ENCODE measurements around the gene GRM3. TPM values are rescaled to one million over a fixed set of nuclear protein-coding genes. Genes with fewer than 3 reads are reported as not detected.

GRM3 gene
- total RNA-seq, 2 experiments from 2014 or later, result not detected

- no peaks in the 10 kb centered on the region for H3K36me3 Mint-ChIP-seq
- H3K4me1 Mint-ChIP-seq, result no peaks in the 10 kb centered on the region
- H3K27me3 Mint-ChIP-seq, result no peaks in the 10 kb centered on the region
- H3K9me3 Mint-ChIP-seq, result no peaks in the 10 kb centered on the region
- H3K27ac Mint-ChIP-seq, result no peak overlapping the region
- H3K4me3 Mint-ChIP-seq, result no peak overlapping the region
- DNase-seq, result no peak
These were observed 20.8 kb downstream of the GRM3 start for GRCh38 chr7:86664486-86664885.

DNA sequence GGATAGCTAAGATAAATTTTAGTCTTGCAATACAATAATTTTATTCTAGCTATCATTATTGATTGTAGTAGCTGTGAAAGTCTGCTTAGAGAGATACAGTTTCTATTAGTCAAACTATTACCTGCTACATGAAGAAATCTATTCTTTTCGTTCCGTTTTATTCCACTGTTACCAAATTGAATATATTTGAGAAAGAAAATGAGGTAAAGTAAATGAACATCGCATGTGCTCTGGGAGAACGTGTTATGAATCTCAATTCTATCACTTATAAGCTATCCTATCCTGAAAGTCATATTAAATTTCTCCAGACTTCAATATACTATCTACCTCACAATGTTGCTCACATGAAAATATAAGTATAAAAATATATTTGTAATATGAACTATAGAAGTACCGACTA is 21.3 kb downstream of the GRM3 start:
- H3K9me3 Mint-ChIP-seq, result no peaks in the 10 kb centered on the region
- H3K27ac Mint-ChIP-seq, result no peak overlapping the region
- H3K36me3 Mint-ChIP-seq, result no peaks in the 10 kb centered on the region
- H3K27me3 Mint-ChIP-seq, result no peaks in the 10 kb centered on the region
- no peak overlapping the region for H3K4me3 Mint-ChIP-seq
- DNase-seq, result no peak
- H3K4me1 Mint-ChIP-seq, result no peaks in the 10 kb centered on the region

DNA sequence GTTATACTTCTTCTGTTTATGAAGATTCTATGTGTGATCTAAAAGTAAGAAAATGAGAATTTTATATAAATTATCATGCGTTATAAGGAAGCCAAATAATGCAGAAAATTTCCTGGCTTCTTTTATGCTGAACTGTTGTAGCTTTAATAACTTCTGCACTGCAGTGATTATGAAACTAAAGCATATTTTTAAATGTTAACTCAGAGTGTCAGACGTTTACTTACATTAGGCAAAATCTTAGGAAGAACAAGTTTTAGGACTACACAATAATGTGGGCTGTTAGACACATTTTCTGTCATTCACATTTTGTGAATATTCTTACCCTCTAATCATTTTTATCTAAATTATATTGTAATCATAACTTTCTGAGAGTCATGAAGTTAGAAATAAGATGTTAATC is 22.0 kb downstream of the GRM3 start:
- Mint-ChIP-seq H3K9me3 (no peaks in the 10 kb centered on the region), H3K36me3 (no peaks in the 10 kb centered on the region), H3K27me3 (no peaks in the 10 kb centered on the region), H3K27ac (no peak overlapping the region), H3K4me3 (no peak overlapping the region), H3K4me1 (no peaks in the 10 kb centered on the region)
- no peak for DNase-seq

DNA sequence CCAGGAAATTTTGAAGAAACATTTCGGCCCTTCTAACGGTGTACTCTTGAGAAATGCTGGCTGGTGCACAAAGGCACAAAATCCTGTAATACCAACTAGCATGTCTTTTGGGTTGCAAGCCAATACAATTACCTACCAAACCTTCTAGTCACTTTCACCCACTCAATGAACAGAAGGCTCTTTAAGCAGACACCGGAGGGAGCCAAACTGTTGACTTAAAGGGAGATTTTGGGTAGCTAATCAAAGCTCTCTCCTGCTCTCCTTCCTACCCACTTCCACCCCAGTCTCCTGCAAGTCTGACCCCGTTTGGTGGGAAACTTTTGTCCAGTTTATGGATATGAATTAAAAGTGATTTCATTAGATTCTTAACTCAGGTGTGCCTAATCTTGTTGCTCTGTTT is 24.0 kb downstream of the GRM3 start:
- no peaks in the 10 kb centered on the region for H3K36me3 Mint-ChIP-seq
- H3K27me3 Mint-ChIP-seq, result no peaks in the 10 kb centered on the region
- H3K9me3 Mint-ChIP-seq, result no peaks in the 10 kb centered on the region
- H3K4me3 Mint-ChIP-seq, result no peak overlapping the region
- no peak for DNase-seq
- H3K4me1 Mint-ChIP-seq, result no peaks in the 10 kb centered on the region
- H3K27ac Mint-ChIP-seq, result no peak overlapping the region

DNA sequence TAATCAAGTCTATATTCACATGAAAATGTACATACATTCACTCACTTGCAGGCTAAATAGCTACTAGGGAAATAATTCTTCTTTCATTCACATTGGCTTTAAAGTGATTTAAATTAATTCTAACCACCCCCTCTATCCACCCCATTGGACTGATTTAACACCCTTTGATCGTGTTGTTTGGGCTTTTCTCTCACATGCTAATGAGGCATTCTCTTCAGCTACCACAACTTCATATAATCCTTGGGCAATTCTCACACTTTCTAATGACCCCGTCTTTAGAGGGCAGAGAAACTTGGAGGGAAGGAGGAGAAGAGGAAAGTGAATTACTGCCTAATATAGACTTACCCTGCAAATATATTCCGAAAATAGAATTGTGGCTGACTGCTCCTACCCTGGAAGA is 24.6 kb downstream of the GRM3 start:
- Mint-ChIP-seq H3K27me3 (no peaks in the 10 kb centered on the region), H3K4me3 (no peak overlapping the region), H3K27ac (no peak overlapping the region), H3K4me1 (no peaks in the 10 kb centered on the region), H3K9me3 (no peaks in the 10 kb centered on the region), H3K36me3 (no peaks in the 10 kb centered on the region)
- no peak for DNase-seq

- H3K36me3 Mint-ChIP-seq, result no peaks in the 10 kb centered on the region
These were observed 44.1 kb downstream of the GRM3 start for GRCh38 chr7:86687831-86688230.

GRCh38 chr7:86689363-86689762 is 45.7 kb downstream of the GRM3 start:
- no peaks in the 10 kb centered on the region for H3K9me3 Mint-ChIP-seq
- H3K27ac Mint-ChIP-seq, result no peak overlapping the region

More at GRCh38 chr7:86687831-86688230, 44.1 kb downstream of the GRM3 start:
- Mint-ChIP-seq H3K27me3 (no peaks in the 10 kb centered on the region), H3K27ac (no peak overlapping the region), H3K9me3 (no peaks in the 10 kb centered on the region), H3K4me1 (no peaks in the 10 kb centered on the region), H3K4me3 (no peak overlapping the region)
- no peak for DNase-seq

DNA sequence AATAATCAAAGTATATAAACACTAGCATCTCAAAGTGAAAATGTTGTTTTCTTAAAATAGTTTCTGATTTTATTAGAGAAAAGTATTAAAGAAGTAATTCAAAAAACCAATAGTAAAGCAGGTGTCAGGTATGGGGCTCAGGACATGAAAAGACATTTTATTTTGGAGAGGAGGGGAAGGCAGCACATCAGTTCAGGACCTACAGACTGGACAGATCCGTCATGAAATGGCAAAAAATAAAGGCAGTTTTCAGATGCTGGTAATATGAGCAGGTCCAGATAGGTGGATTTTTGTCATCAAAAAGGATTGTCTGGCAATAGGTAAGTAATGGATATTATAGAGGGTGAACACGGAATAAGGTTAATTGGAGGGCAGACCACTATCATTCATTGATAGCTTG is 49.0 kb downstream of the GRM3 start:
- no peaks in the 10 kb centered on the region for H3K27me3 Mint-ChIP-seq
- no peaks in the 10 kb centered on the region for H3K36me3 Mint-ChIP-seq
- no peak for DNase-seq
- H3K4me1 Mint-ChIP-seq, result no peaks in the 10 kb centered on the region
- H3K4me3 Mint-ChIP-seq, result no peak overlapping the region
- no peak overlapping the region for H3K27ac Mint-ChIP-seq
- H3K9me3 Mint-ChIP-seq, result no peaks in the 10 kb centered on the region

More at GRCh38 chr7:86689363-86689762, 45.7 kb downstream of the GRM3 start:
- H3K27me3 Mint-ChIP-seq, result no peaks in the 10 kb centered on the region
- H3K4me3 Mint-ChIP-seq, result no peak overlapping the region
- DNase-seq, result no peak
- H3K36me3 Mint-ChIP-seq, result no peaks in the 10 kb centered on the region
- H3K4me1 Mint-ChIP-seq, result no peaks in the 10 kb centered on the region

GRCh38 chr7:86706406-86706805 is 62.7 kb downstream of the GRM3 start:
- H3K9me3 Mint-ChIP-seq, result no peaks in the 10 kb centered on the region
- no peak overlapping the region for H3K4me3 Mint-ChIP-seq
- no peaks in the 10 kb centered on the region for H3K36me3 Mint-ChIP-seq
- no peaks in the 10 kb centered on the region for H3K27me3 Mint-ChIP-seq
- H3K27ac Mint-ChIP-seq, result no peak overlapping the region
- no peak for DNase-seq
- no peaks in the 10 kb centered on the region for H3K4me1 Mint-ChIP-seq

- H3K4me3 Mint-ChIP-seq, result no peak overlapping the region
- DNase-seq, result no peak
- H3K27ac Mint-ChIP-seq, result no peak overlapping the region
- no peaks in the 10 kb centered on the region for H3K4me1 Mint-ChIP-seq
- peaks cover 3% of the 10 kb centered on the region for H3K27me3 Mint-ChIP-seq
- no peaks in the 10 kb centered on the region for H3K36me3 Mint-ChIP-seq
- no peaks in the 10 kb centered on the region for H3K9me3 Mint-ChIP-seq
These were observed 64.4 kb downstream of the GRM3 start for GRCh38 chr7:86708031-86708680.

DNA sequence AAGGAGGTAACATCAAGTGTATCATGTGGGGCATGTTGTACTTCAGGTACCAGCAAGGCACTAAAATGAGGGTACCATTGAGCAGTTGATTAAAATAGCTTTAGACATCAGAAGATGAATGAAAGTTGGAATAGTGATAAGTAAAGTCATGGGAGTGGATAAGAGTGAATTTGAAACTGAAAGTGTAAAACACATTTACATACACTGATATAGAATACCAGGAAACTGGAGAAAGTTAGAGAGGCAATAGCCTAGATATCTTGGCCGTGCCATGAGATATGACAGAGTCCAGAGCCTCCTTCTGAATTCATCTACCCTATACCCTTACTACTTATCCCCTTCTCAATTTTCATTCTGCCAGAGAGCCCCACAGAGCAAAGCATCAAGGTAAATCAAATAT is 76.6 kb downstream of the GRM3 start:
- H3K4me3 Mint-ChIP-seq, result no peak overlapping the region
- H3K36me3 Mint-ChIP-seq, result no peaks in the 10 kb centered on the region
- no peaks in the 10 kb centered on the region for H3K4me1 Mint-ChIP-seq
- no peaks in the 10 kb centered on the region for H3K27me3 Mint-ChIP-seq
- peaks cover 5% of the 10 kb centered on the region for H3K9me3 Mint-ChIP-seq
- H3K27ac Mint-ChIP-seq, result no peak overlapping the region
- no peak for DNase-seq

DNA sequence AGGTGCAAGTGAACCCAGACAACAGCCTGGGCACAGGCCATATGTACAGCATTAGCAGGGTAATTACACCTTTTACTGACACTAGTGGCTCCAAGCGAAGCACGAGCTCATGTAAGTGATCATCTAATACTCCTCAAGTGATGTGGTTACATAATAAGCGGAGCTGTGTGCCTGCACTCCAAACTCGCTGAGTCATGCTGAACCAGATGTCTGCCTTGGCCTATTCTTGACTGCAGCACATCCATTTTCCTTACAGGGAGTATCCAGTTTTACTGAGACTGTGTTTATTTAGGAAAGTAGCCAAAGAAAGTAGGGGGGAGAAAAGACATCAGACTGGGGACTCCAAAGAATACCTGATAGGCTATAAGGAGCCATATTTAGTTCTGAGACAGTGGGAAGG is 90.1 kb downstream of the GRM3 start:
- no peak overlapping the region for H3K27ac Mint-ChIP-seq
- no peaks in the 10 kb centered on the region for H3K36me3 Mint-ChIP-seq
- no peak overlapping the region for H3K4me3 Mint-ChIP-seq
- peaks cover 3% of the 10 kb centered on the region for H3K9me3 Mint-ChIP-seq
- no peaks in the 10 kb centered on the region for H3K4me1 Mint-ChIP-seq
- DNase-seq, result no peak
- H3K27me3 Mint-ChIP-seq, result no peaks in the 10 kb centered on the region

DNA sequence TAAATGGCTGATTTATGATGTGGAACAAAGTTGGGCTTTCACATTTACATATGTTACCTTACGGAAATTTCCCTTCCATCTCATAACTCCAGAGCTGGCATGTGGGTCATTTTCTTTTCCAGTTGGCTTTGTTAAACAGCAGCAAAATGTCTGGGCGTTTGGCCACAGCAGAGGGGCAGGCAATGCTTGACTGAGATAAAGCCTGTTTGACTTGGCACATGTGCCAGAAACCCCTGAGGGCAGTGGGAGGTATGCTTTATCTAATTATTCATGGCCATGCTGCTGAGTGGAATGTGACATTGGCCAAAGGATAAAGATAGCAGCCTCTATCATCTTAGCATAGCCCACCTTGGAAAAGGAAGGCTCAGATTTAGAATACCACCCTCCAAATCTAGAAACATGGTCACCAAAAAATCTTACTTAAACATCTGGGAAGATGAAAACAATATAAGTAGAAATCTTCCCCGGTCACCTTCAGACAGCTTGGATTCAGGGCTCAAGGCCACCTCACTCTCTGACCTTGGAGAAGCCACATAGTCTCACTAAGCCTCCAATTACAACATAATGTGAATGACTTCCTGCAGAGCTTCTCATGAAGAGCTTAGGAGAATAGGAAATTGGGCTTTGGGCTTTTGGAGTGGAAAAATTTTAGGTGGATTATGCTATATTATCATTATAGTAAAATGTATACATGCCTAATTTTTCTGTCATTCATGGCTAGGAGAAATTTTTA is 101.5 kb downstream of the GRM3 start:
- DNase-seq, result no peak
- Mint-ChIP-seq H3K9me3 (no peaks in the 10 kb centered on the region), H3K4me1 (no peaks in the 10 kb centered on the region), H3K4me3 (no peak overlapping the region), H3K36me3 (no peaks in the 10 kb centered on the region), H3K27me3 (peaks cover 3% of the 10 kb centered on the region), H3K27ac (no peak overlapping the region)

- no peak overlapping the region for H3K4me3 Mint-ChIP-seq
- no peaks in the 10 kb centered on the region for H3K9me3 Mint-ChIP-seq
- H3K4me1 Mint-ChIP-seq, result no peaks in the 10 kb centered on the region
- H3K36me3 Mint-ChIP-seq, result no peaks in the 10 kb centered on the region
- no peaks in the 10 kb centered on the region for H3K27me3 Mint-ChIP-seq
- no peak overlapping the region for H3K27ac Mint-ChIP-seq
- no peak for DNase-seq
These were observed 104.0 kb downstream of the GRM3 start for GRCh38 chr7:86747698-86748097.

GRCh38 chr7:86748201-86748600 is 104.5 kb downstream of the GRM3 start:
- Mint-ChIP-seq H3K27ac (no peak overlapping the region), H3K36me3 (no peaks in the 10 kb centered on the region), H3K27me3 (no peaks in the 10 kb centered on the region), H3K4me3 (no peak overlapping the region), H3K9me3 (no peaks in the 10 kb centered on the region), H3K4me1 (no peaks in the 10 kb centered on the region)
- DNase-seq, result no peak

All from activated naive CD8-positive, alpha-beta T cell treated with anti-CD3 and anti-CD28 coated beads for 36 hours (primary cell).